Panc1 (cell line): ENCODE data around the gene MTNR1B.

ENCODE experiments used
- POLR2AphosphoS5 ChIP-seq: IDR thresholded peaks from 2 replicates; pipeline ENCODE4 v1.6.1; 2012; ENCODE audit warnings: mild to moderate bottlenecking, low read depth, low read length, moderate library complexity
- SIN3A ChIP-seq: IDR thresholded peaks from 2 replicates; pipeline ENCODE4 v1.6.1; 2012; ENCODE audit warnings: low read depth, mild to moderate bottlenecking, low read length, moderate library complexity, borderline replicate concordance; ENCODE audit not compliant: insufficient read depth
- TCF7L2 ChIP-seq: IDR thresholded peaks from 2 replicates; pipeline ENCODE4 v1.6.1; 2011; ENCODE audit warnings: mild to moderate bottlenecking, low read depth, low read length, inconsistent platforms
- TF ChIP-seq, protein P1 (sequence below): fragments of 450-650 bp; IDR thresholded peaks from 2 replicates; pipeline ENCODE4 v1.5.1; 2017; ENCODE audit warnings: mild to moderate bottlenecking
- TF ChIP-seq, protein P2 (sequence below), 2 experiments: IDR thresholded peaks; 2 replicates each; pipeline ENCODE4 v1.6.1; 2011 to 2012; ENCODE audit warnings: low read depth in 2 of 2, control low read depth in 1 of 2, low read length in 1 of 2, mild to moderate bottlenecking in 1 of 2, moderate library complexity in 1 of 2; ENCODE audit not compliant: insufficient read depth in 1 of 2

DNA sequence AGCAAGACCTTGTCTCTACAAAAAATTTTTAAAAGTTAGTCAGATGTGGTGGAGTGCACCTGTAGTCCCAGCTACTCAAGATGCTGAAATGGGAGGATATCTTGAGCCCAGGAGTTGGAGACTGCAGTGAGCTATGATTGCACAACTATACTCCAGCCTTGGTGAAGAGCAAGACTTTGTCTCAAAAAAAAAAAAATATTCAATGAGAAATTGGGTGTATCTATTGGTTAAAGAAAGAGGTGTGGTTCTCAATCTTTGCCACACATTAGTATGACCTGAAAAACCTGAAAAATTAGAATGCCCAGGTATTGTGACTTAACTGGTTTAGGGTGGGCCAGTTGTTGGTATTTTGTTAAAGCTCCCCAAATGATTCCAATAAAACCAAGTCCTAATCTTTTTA lies 32.4 kb downstream of the MTNR1B start:
- TF ChIP-seq, protein P1, sequence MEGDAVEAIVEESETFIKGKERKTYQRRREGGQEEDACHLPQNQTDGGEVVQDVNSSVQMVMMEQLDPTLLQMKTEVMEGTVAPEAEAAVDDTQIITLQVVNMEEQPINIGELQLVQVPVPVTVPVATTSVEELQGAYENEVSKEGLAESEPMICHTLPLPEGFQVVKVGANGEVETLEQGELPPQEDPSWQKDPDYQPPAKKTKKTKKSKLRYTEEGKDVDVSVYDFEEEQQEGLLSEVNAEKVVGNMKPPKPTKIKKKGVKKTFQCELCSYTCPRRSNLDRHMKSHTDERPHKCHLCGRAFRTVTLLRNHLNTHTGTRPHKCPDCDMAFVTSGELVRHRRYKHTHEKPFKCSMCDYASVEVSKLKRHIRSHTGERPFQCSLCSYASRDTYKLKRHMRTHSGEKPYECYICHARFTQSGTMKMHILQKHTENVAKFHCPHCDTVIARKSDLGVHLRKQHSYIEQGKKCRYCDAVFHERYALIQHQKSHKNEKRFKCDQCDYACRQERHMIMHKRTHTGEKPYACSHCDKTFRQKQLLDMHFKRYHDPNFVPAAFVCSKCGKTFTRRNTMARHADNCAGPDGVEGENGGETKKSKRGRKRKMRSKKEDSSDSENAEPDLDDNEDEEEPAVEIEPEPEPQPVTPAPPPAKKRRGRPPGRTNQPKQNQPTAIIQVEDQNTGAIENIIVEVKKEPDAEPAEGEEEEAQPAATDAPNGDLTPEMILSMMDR = no peak
- TF ChIP-seq, protein P2, sequence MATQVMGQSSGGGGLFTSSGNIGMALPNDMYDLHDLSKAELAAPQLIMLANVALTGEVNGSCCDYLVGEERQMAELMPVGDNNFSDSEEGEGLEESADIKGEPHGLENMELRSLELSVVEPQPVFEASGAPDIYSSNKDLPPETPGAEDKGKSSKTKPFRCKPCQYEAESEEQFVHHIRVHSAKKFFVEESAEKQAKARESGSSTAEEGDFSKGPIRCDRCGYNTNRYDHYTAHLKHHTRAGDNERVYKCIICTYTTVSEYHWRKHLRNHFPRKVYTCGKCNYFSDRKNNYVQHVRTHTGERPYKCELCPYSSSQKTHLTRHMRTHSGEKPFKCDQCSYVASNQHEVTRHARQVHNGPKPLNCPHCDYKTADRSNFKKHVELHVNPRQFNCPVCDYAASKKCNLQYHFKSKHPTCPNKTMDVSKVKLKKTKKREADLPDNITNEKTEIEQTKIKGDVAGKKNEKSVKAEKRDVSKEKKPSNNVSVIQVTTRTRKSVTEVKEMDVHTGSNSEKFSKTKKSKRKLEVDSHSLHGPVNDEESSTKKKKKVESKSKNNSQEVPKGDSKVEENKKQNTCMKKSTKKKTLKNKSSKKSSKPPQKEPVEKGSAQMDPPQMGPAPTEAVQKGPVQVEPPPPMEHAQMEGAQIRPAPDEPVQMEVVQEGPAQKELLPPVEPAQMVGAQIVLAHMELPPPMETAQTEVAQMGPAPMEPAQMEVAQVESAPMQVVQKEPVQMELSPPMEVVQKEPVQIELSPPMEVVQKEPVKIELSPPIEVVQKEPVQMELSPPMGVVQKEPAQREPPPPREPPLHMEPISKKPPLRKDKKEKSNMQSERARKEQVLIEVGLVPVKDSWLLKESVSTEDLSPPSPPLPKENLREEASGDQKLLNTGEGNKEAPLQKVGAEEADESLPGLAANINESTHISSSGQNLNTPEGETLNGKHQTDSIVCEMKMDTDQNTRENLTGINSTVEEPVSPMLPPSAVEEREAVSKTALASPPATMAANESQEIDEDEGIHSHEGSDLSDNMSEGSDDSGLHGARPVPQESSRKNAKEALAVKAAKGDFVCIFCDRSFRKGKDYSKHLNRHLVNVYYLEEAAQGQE (IDR thresholded peaks at IDR 0.05; ENCODE audit: insufficient read depth in 1 of 2, low read depth in 2 of 2, low read length in 1 of 2) = no peak
- TF ChIP-seq POLR2AphosphoS5 = no peak
- no peak for TF ChIP-seq TCF7L2
- no peak for TF ChIP-seq SIN3A
